Measurements from ENCODE around the gene TRIM24. TPM values are rescaled to one million over a fixed set of nuclear protein-coding genes. Genes with fewer than 3 reads are reported as not detected.

TRIM24 gene
- polyA plus RNA-seq, 1 of the 3 experiments (the other 2 are of a cell fraction) = 5.3 TPM

DNA sequence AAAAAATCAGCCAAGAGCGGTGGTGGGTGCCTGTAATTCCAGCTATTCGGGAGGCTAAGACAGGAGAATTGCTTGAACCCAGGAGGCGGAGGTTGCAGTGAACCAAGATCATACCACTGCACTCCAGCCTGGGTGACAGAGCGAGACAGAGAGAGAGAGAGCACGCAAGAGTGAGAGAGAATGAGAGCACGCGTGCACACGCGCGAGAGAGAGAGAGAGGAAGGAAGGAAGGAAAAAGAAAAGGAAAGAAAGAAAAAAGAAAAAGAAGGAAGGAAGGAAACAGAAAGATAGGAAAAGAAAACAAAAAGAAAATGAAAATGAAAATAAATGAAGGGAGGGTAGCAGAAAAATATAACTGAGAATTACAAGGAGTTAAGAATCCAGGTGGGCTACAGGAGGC lies 158.4 kb downstream of the TRIM24 start:
- no peaks in the 10 kb centered on the region for H3K79me2 ChIP-seq (ENCODE audit: insufficient read depth)
- H3K27me3 ChIP-seq (ENCODE audit: insufficient read depth) = no peaks in the 10 kb centered on the region
- TF ChIP-seq GATA2 (CRISPR knock-in tag; IDR thresholded peaks at IDR 0.05) (no peak), TAF1 (IDR thresholded peaks at IDR 0.05; ENCODE audit: borderline replicate concordance, low read depth, low read length) (no peak), TEAD4 (IDR thresholded peaks at IDR 0.05; ENCODE audit: borderline replicate concordance, insufficient read depth) (no peak), FOXJ3 (CRISPR knock-in tag; IDR thresholded peaks at IDR 0.05) (no peak), JUND (IDR thresholded peaks at IDR 0.05) (no peak), EP300 (IDR thresholded peaks at IDR 0.05; ENCODE audit: borderline replicate concordance in 1 of 2, low read depth in 1 of 2, low read length in 1 of 2) (no peak), NFIC (IDR thresholded peaks at IDR 0.05; ENCODE audit: borderline replicate concordance) (no peak), RXRA (IDR thresholded peaks at IDR 0.05; ENCODE audit: borderline replicate concordance, low read depth) (no peak), POLR2AphosphoS5 (IDR thresholded peaks at IDR 0.05; ENCODE audit: low read depth, low read length) (no peak), CHD2 (IDR thresholded peaks at IDR 0.05; ENCODE audit: low read length, partially characterized antibody) (no peak)
- TF ChIP-seq, protein P1, sequence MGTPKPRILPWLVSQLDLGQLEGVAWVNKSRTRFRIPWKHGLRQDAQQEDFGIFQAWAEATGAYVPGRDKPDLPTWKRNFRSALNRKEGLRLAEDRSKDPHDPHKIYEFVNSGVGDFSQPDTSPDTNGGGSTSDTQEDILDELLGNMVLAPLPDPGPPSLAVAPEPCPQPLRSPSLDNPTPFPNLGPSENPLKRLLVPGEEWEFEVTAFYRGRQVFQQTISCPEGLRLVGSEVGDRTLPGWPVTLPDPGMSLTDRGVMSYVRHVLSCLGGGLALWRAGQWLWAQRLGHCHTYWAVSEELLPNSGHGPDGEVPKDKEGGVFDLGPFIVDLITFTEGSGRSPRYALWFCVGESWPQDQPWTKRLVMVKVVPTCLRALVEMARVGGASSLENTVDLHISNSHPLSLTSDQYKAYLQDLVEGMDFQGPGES (IDR thresholded peaks at IDR 0.05; ENCODE audit: low read depth, low read length) = no peak
- TF ChIP-seq, protein P2, sequence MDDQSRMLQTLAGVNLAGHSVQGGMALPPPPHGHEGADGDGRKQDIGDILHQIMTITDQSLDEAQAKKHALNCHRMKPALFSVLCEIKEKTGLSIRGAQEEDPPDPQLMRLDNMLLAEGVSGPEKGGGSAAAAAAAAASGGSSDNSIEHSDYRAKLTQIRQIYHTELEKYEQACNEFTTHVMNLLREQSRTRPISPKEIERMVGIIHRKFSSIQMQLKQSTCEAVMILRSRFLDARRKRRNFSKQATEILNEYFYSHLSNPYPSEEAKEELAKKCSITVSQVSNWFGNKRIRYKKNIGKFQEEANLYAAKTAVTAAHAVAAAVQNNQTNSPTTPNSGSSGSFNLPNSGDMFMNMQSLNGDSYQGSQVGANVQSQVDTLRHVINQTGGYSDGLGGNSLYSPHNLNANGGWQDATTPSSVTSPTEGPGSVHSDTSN (IDR thresholded peaks at IDR 0.05) = no peak
- H3K9me3 ChIP-seq = peaks cover 4% of the 10 kb centered on the region; the same call in 1 of the 2 replicates
- H3K4me3 ChIP-seq (ENCODE audit: low read depth in 2 of 2, low read length in 1 of 2) = no peak overlapping the region
- 71% methylated on average over 10 of the region's 10 CpGs for WGBS (ENCODE audit: low lambda C conversion rate)
- no peaks in the 10 kb centered on the region for H3K36me3 ChIP-seq (replicated peaks in 1 of 2; ENCODE audit: control insufficient read depth in 1 of 2, insufficient read depth in 2 of 2, low read length in 1 of 2)
- no peak for DNase-seq
- no peaks in the 10 kb centered on the region for H3K9me2 ChIP-seq
- CTCF ChIA-PET = interaction anchor here (1.2 to 1.5 kb wide), 2 partner anchors 13 to 24 kb away, joined by 3 read pairs; no protein-coding TSS in a partner anchor
- H3K4me1 ChIP-seq (ENCODE audit: control insufficient read depth in 1 of 2, insufficient read depth in 2 of 2, low read depth in 1 of 2, low read length in 1 of 2) = no peaks in the 10 kb centered on the region
- no peaks in the 10 kb centered on the region for H4K20me1 ChIP-seq (ENCODE audit: insufficient read depth)
- H3K4me2 ChIP-seq = no peak overlapping the region
- no peaks in the 10 kb centered on the region for H3F3A ChIP-seq (replicated peaks; ENCODE audit: insufficient read depth)
- no peak overlapping the region for H2AFZ ChIP-seq (ENCODE audit: low read depth)
- H3K9ac ChIP-seq = no peak overlapping the region
- POLR2A ChIA-PET = no interaction called here
- no peak overlapping the region for H3K27ac ChIP-seq (ENCODE audit: low read depth in 2 of 2, low read length in 1 of 2)

DNA sequence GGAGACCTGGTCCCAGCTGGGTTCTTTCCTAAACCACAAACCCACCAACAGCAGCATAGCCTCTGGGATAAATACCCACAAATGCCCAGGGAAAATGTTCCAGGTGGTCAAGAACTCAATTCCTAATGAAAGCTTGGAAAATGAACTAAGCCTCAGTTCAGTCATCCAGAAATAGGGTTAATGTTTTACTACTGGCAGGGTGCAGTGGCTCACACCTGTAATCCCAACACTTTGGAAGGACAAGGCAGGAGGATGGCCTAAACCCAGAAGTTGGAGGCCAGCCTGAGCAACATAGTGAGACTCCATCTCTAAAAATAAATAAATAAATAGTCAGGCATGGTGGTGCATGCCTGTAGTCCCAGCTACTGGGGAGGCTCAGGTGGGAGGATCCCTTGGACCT lies 158.9 kb downstream of the TRIM24 start:
- H3K9me2 ChIP-seq = no peaks in the 10 kb centered on the region
- no peaks in the 10 kb centered on the region; the same call in 1 of the 2 replicates for H3K9me3 ChIP-seq
- H3K4me3 ChIP-seq (ENCODE audit: low read depth in 2 of 2, low read length in 1 of 2) = no peak overlapping the region
- ChIA-PET CTCF (interaction anchor here (1.2 to 1.5 kb wide), 2 partner anchors 12 to 24 kb away, joined by 3 read pairs; no protein-coding TSS in a partner anchor), POLR2A (no interaction called here)
- no peaks in the 10 kb centered on the region for H3K36me3 ChIP-seq (replicated peaks in 1 of 2; ENCODE audit: control insufficient read depth in 1 of 2, insufficient read depth in 2 of 2, low read length in 1 of 2)
- no peaks in the 10 kb centered on the region for H3K27me3 ChIP-seq (ENCODE audit: insufficient read depth)
- H3F3A ChIP-seq (replicated peaks; ENCODE audit: insufficient read depth) = no peaks in the 10 kb centered on the region
- H2AFZ ChIP-seq (ENCODE audit: low read depth) = no peak overlapping the region
- H3K9ac ChIP-seq = no peak overlapping the region
- TF ChIP-seq, protein P3, sequence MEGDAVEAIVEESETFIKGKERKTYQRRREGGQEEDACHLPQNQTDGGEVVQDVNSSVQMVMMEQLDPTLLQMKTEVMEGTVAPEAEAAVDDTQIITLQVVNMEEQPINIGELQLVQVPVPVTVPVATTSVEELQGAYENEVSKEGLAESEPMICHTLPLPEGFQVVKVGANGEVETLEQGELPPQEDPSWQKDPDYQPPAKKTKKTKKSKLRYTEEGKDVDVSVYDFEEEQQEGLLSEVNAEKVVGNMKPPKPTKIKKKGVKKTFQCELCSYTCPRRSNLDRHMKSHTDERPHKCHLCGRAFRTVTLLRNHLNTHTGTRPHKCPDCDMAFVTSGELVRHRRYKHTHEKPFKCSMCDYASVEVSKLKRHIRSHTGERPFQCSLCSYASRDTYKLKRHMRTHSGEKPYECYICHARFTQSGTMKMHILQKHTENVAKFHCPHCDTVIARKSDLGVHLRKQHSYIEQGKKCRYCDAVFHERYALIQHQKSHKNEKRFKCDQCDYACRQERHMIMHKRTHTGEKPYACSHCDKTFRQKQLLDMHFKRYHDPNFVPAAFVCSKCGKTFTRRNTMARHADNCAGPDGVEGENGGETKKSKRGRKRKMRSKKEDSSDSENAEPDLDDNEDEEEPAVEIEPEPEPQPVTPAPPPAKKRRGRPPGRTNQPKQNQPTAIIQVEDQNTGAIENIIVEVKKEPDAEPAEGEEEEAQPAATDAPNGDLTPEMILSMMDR (IDR thresholded peaks at IDR 0.05) = no peak
- TF ChIP-seq, protein P4, sequence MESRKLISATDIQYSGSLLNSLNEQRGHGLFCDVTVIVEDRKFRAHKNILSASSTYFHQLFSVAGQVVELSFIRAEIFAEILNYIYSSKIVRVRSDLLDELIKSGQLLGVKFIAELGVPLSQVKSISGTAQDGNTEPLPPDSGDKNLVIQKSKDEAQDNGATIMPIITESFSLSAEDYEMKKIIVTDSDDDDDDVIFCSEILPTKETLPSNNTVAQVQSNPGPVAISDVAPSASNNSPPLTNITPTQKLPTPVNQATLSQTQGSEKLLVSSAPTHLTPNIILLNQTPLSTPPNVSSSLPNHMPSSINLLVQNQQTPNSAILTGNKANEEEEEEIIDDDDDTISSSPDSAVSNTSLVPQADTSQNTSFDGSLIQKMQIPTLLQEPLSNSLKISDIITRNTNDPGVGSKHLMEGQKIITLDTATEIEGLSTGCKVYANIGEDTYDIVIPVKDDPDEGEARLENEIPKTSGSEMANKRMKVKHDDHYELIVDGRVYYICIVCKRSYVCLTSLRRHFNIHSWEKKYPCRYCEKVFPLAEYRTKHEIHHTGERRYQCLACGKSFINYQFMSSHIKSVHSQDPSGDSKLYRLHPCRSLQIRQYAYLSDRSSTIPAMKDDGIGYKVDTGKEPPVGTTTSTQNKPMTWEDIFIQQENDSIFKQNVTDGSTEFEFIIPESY (IDR thresholded peaks at IDR 0.05; ENCODE audit: borderline replicate concordance, low read depth) = no peak
- TF ChIP-seq RXRA (IDR thresholded peaks at IDR 0.05; ENCODE audit: borderline replicate concordance, low read depth) = no peak
- no peak for TF ChIP-seq GABPA (IDR thresholded peaks at IDR 0.05; ENCODE audit: low read depth)
- no peak for TF ChIP-seq EZH2phosphoT487 (IDR thresholded peaks at IDR 0.05; ENCODE audit: borderline replicate concordance, low read depth)
- TF ChIP-seq FOXJ3 (CRISPR knock-in tag; IDR thresholded peaks at IDR 0.05) = no peak
- TF ChIP-seq TEAD4 (IDR thresholded peaks at IDR 0.05; ENCODE audit: borderline replicate concordance, insufficient read depth) = no peak
- TF ChIP-seq FOSL2 (IDR thresholded peaks at IDR 0.05; ENCODE audit: borderline replicate concordance, low read depth) = no peak
- TF ChIP-seq CHD2 (IDR thresholded peaks at IDR 0.05; ENCODE audit: low read length, partially characterized antibody) = no peak
- no peak for TF ChIP-seq RFX5 (IDR thresholded peaks at IDR 0.05; ENCODE audit: low read length)
- no peak for TF ChIP-seq SMC3 (IDR thresholded peaks at IDR 0.05; ENCODE audit: low read depth, low read length)
- TF ChIP-seq GATA2 (CRISPR knock-in tag; IDR thresholded peaks at IDR 0.05) = no peak
- no peak for TF ChIP-seq TCF12 (IDR thresholded peaks at IDR 0.05)
- TF ChIP-seq POLR2AphosphoS5 (IDR thresholded peaks at IDR 0.05; ENCODE audit: low read depth, low read length) = no peak
- no peaks in the 10 kb centered on the region for H3K4me1 ChIP-seq (ENCODE audit: control insufficient read depth in 1 of 2, insufficient read depth in 2 of 2, low read depth in 1 of 2, low read length in 1 of 2)
- H4K20me1 ChIP-seq (ENCODE audit: insufficient read depth) = no peaks in the 10 kb centered on the region
- H3K27ac ChIP-seq (ENCODE audit: low read depth in 2 of 2, low read length in 1 of 2) = no peak overlapping the region
- no peaks in the 10 kb centered on the region for H3K79me2 ChIP-seq (ENCODE audit: insufficient read depth)
- no peak for DNase-seq
- no peak overlapping the region for H3K4me2 ChIP-seq

All from SK-N-SH (cell line).